Retinal pigment epithelial cell (primary cell): ENCODE data around the gene CELSR2.
"Not testable (repeated sequence)": the region's sequence is repeated elsewhere in the genome, so short reads cannot be mapped to it uniquely, and the experiment has no call there.

Source experiments
- DNase-seq: peaks from one replicate; pipeline ENCODE4 v3.0.0-alpha.2; 2010; ENCODE audit warnings: low read depth
- H3K4me3 ChIP-seq: 2 replicates; pipeline ENCODE4 v1.5.1; 2011; ENCODE audit warnings: mild to moderate bottlenecking, low read length, control low read depth, moderate library complexity
- CTCF ChIP-seq: conservative IDR thresholded peaks from 2 replicates; pipeline ENCODE4 v1.5.1; 2011; ENCODE audit warnings: low read depth, low read length, control low read depth, inconsistent platforms

Gene CELSR2

GRCh38 chr1:109282952-109283747 is 33.8 kb downstream of the CELSR2 start, which contains the start of gene PSRC1:
Gene PSRC1 (minus strand): TSS chr1:109283145.
- H3K4me3 ChIP-seq = peak within 1 kb of the TSS; percentile 88
- TF ChIP-seq CTCF = peak; percentile 62

DNA sequence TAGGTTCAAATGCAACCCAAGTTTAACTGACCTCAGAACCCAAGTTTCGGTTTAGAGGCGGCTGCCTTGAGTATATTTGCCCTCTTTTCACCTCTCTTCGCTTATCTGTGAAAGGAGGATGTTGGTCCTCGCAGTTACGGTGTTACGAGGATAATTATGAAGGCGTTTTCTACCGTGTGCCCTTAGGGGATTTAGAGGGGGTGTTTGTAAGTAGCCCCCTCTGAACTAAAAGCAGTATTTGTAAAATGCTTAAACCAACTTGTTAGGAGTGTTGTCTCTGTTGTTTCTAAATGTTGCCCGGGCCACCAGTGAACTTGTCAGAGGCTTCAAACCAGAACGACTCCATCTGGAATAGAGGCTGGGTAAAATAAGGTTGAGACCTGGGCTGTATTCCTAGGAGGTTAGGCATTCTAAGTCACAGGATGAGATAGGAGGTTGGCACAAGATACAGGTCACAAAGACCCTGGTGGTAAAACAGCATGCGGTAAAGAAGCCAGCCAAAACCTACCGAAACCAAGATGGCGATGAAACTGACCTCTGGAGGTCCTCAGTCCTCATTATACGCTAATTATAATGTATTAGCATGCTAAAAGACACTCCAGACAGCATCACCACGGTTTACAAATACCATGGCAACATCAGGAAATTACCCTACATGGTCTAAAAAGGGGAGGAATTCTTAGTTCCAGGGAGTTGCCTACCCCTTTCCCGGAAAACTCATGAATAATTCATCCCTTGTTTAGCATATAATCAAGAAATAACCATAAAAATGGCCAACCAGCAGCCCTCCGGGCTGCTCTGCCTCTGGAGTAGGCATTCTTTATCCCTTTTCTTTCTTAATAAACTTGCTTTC is 34.6 kb downstream of the CELSR2 start:
- peak overlapping the region; percentile 88 for H3K4me3 ChIP-seq
- DNase-seq = no peak
- TF ChIP-seq CTCF = no peak

More at GRCh38 chr1:109282952-109283747, 33.8 kb downstream of the CELSR2 start, which contains the start of gene PSRC1:
- DNase-seq = peak; percentile 81

- not testable (repeated sequence) for H3K4me3 ChIP-seq, DNase-seq
Observed at GRCh38 chr1:109286762-109287161, 37.4 kb downstream of the CELSR2 start.

- H3K4me3 ChIP-seq = no peak overlapping the region
- DNase-seq = no peak
- no peak for TF ChIP-seq CTCF
Observed at GRCh38 chr1:109290137-109290536, 40.8 kb downstream of the CELSR2 start.

- no peak for DNase-seq
- no peak for TF ChIP-seq CTCF
Observed at GRCh38 chr1:109290998-109291397, 41.7 kb downstream of the CELSR2 start.

DNA sequence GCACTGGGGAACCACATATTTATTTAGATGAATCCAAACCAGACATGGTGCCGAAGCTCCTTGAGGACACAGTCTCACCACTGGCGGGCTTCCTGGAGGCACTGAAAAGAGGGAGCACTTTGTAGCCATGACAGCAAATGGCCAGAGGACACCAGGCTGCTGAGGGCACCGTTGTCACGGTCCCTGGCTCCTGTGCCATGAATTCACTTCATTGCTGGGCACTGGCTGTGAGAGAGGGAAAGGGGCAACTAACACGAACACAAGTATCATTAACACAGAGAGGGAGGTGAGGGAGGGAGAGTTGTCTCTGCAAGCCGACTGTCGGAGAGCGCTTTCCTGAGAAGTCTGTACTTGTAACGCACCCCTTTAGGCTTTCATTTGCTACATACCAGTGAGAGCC is 43.0 kb downstream of the CELSR2 start:
- no peak for DNase-seq
- TF ChIP-seq CTCF = no peak
- no peak overlapping the region for H3K4me3 ChIP-seq

More at GRCh38 chr1:109290998-109291397, 41.7 kb downstream of the CELSR2 start:
- no peak overlapping the region for H3K4me3 ChIP-seq

GRCh38 chr1:109293026-109293425 is 43.7 kb downstream of the CELSR2 start:
- no peak for TF ChIP-seq CTCF
- DNase-seq = no peak
- no peak overlapping the region for H3K4me3 ChIP-seq
